Sigmoid colon (tissue), 4 donors: ENCODE measurements around the gene TRMT61A.

Source experiments
- EP300 ChIP-seq, 4 donors: sonication (generic); formaldehyde crosslinking; IDR thresholded peaks; one replicate each; pipeline ENCODE4 v1.6.1; 2017; ENCODE audit warnings: antibody characterized with exemption in 4 of 4
- TF ChIP-seq, protein P1 (sequence below), 4 experiments: fragments of 450-650 bp in 3 of 4; fragments of 200-600 bp in 1 of 4; IDR thresholded peaks; one replicate each; pipeline ENCODE4 v1.5.1; 2016 to 2019; ENCODE audit warnings: antibody characterized with exemption in 4 of 4, mild to moderate bottlenecking in 3 of 4, moderate library complexity in 2 of 4

DNA sequence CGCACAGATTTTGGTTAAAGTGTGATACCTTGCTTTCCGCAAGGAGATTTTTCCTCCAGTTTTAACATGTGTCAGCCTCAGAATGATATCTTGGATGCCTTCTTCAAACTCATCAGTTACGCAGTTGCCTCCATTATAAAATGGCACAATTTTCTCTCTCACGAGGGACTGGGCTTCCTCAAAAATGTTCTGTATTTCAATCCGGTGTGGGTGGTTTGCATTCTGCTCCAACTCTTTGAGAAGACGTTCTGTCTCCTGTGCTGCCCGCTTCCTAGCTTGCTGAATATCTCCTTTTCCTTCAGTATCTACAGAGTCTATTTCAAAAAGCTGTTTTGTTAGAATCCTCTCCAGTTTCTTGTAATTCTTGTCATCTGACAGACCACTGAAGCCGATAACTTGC is 31.7 kb downstream of the TRMT61A start:
- TF ChIP-seq EP300 (IDR thresholded peaks at IDR 0.05): no peak
- TF ChIP-seq, protein P1, sequence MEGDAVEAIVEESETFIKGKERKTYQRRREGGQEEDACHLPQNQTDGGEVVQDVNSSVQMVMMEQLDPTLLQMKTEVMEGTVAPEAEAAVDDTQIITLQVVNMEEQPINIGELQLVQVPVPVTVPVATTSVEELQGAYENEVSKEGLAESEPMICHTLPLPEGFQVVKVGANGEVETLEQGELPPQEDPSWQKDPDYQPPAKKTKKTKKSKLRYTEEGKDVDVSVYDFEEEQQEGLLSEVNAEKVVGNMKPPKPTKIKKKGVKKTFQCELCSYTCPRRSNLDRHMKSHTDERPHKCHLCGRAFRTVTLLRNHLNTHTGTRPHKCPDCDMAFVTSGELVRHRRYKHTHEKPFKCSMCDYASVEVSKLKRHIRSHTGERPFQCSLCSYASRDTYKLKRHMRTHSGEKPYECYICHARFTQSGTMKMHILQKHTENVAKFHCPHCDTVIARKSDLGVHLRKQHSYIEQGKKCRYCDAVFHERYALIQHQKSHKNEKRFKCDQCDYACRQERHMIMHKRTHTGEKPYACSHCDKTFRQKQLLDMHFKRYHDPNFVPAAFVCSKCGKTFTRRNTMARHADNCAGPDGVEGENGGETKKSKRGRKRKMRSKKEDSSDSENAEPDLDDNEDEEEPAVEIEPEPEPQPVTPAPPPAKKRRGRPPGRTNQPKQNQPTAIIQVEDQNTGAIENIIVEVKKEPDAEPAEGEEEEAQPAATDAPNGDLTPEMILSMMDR (IDR thresholded peaks at IDR 0.05): no peak
